IMR-90 (cell line): ENCODE results near the gene MYCBPAP. TPM values are rescaled to one million over a fixed set of nuclear protein-coding genes. Genes with fewer than 3 reads are reported as not detected.

ENCODE experiments used
- ATAC-seq: fragments of 200-7000 bp; cut with Tn5 transposase; 2 replicates; pipeline ENCODE4 v1.9.1; 2020; ENCODE audit warnings: low read depth, mild to moderate bottlenecking, moderate library complexity
- BruUV-seq: library from RNA; stranded (reverse); fragments of 400-500 nt; replicated peaks from 2 replicates; lab custom pipeline; 2021; lab: Mats Ljungman, UMichigan
- CTCF ChIA-PET: fragments of 300-600 bp; formaldehyde crosslinking; extraction: SDS; loops from one replicate; lab custom pipeline; 2021; ENCODE audit warnings: antibody characterized with exemption; lab: Yijun Ruan, JAX
- POLR2A ChIA-PET: fragments of 300-600 bp; sonication (Branson Sonifier 250); formaldehyde crosslinking; loops from one replicate; lab custom pipeline; 2022; ENCODE audit warnings: antibody characterized with exemption; ENCODE audit not compliant: unreplicated experiment; lab: Charles Lee
- DNase-seq: peaks from one replicate; pipeline ENCODE4 v3.0.0; 2013
- H2AFZ ChIP-seq: replicated peaks from 2 replicates; pipeline ENCODE3; 2013; ENCODE audit warnings: low read length, mild to moderate bottlenecking; ENCODE audit not compliant: poor library complexity
- H2AK5ac ChIP-seq: 2 replicates; pipeline ENCODE4 v1.6.1; 2013; ENCODE audit warnings: low read depth, low read length, inconsistent platforms
- H2AK9ac ChIP-seq: replicated peaks from 2 replicates; pipeline ENCODE3; 2013; ENCODE audit warnings: mild to moderate bottlenecking, low read depth, low read length, moderate library complexity; ENCODE audit not compliant: poor library complexity
- H2BK120ac ChIP-seq: 2 replicates; pipeline ENCODE4 v1.6.1; 2013; ENCODE audit warnings: low read depth, low read length, inconsistent platforms
- H2BK15ac ChIP-seq: 3 replicates; pipeline ENCODE4 v1.6.1; 2013; ENCODE audit warnings: low read depth, low read length, inconsistent platforms
- H2BK20ac ChIP-seq: 2 replicates; pipeline ENCODE4 v1.6.1; 2013; ENCODE audit warnings: low read depth, mild to moderate bottlenecking, inconsistent platforms, low read length, moderate library complexity
- H2BK5ac ChIP-seq: 2 replicates; pipeline ENCODE4 v1.6.1; 2013; ENCODE audit warnings: mild to moderate bottlenecking, low read depth, low read length, inconsistent platforms; ENCODE audit not compliant: poor library complexity, severe bottlenecking
- H3K14ac ChIP-seq: replicated peaks from 2 replicates; pipeline ENCODE4 v1.6.1; 2013; ENCODE audit warnings: low read depth, low read length, inconsistent platforms
- H3K18ac ChIP-seq: 2 replicates; pipeline ENCODE4 v1.6.1; 2013; ENCODE audit warnings: low read depth, low read length, control low read depth
- H3K23ac ChIP-seq: 2 replicates; pipeline ENCODE4 v1.6.1; 2013; ENCODE audit warnings: low read depth, low read length, inconsistent platforms
- H3K27ac ChIP-seq: 2 replicates; pipeline ENCODE4 v1.5.1; 2013; ENCODE audit warnings: mild to moderate bottlenecking, control low read depth, low read length; ENCODE audit not compliant: insufficient read depth
- H3K27me3 ChIP-seq: 2 replicates; pipeline ENCODE4 v1.6.1; 2013; ENCODE audit warnings: low read length; ENCODE audit not compliant: control insufficient read depth, insufficient read depth
- H3K36me3 ChIP-seq: 2 replicates; pipeline ENCODE4 v1.6.1; 2013; ENCODE audit warnings: low read length, mixed read lengths; ENCODE audit not compliant: control insufficient read depth, insufficient read depth
- H3K4ac ChIP-seq: 2 replicates; pipeline ENCODE4 v1.6.1; 2013; ENCODE audit warnings: low read depth, low read length, inconsistent platforms
- H3K4me1 ChIP-seq: 2 replicates; pipeline ENCODE4 v1.6.1; 2013; ENCODE audit warnings: low read length, mixed read lengths; ENCODE audit not compliant: control insufficient read depth, insufficient read depth
- H3K4me2 ChIP-seq: 2 replicates; pipeline ENCODE4 v1.6.1; 2013; ENCODE audit warnings: low read depth, mild to moderate bottlenecking, control low read depth, low read length, moderate library complexity
- H3K4me3 ChIP-seq: 2 replicates; pipeline ENCODE4 v1.5.1; 2013; ENCODE audit warnings: low read depth, mild to moderate bottlenecking, control low read depth, low read length, moderate library complexity; ENCODE audit not compliant: insufficient read depth
- H3K56ac ChIP-seq: 2 replicates; pipeline ENCODE4 v1.6.1; 2013; ENCODE audit warnings: low read length, inconsistent platforms; ENCODE audit not compliant: insufficient read depth; ENCODE audit errors: extremely low read depth
- H3K79me1 ChIP-seq, 2 experiments: 2 replicates each; pipeline ENCODE4 v1.6.1; 2013; ENCODE audit warnings: low read length in 2 of 2, inconsistent platforms in 1 of 2, low read depth in 1 of 2
- H3K9ac ChIP-seq: 2 replicates; pipeline ENCODE4 v1.6.1; 2013; ENCODE audit warnings: low read depth, low read length, control low read depth
- H3K9me1 ChIP-seq: 2 replicates; pipeline ENCODE4 v1.6.1; 2013; ENCODE audit warnings: low read length, inconsistent platforms; ENCODE audit not compliant: insufficient read depth
- H3K9me3 ChIP-seq: 2 replicates; pipeline ENCODE4 v1.6.1; 2013; ENCODE audit warnings: low read length; ENCODE audit not compliant: control insufficient read depth, insufficient read depth
- H4K20me1 ChIP-seq: 2 replicates; pipeline ENCODE4 v1.6.1; 2013; ENCODE audit warnings: low read length, inconsistent platforms; ENCODE audit not compliant: insufficient read depth
- H4K5ac ChIP-seq: 2 replicates; pipeline ENCODE4 v1.6.1; 2013; ENCODE audit warnings: mild to moderate bottlenecking, low read depth, low read length, control low read depth
- H4K8ac ChIP-seq, 2 experiments: 2 replicates each; pipeline ENCODE4 v1.6.1; 2013; ENCODE audit warnings: low read depth in 2 of 2, low read length in 2 of 2, control low read depth in 1 of 2, inconsistent platforms in 1 of 2
- H4K91ac ChIP-seq: 2 replicates; pipeline ENCODE4 v1.6.1; 2013; ENCODE audit warnings: low read depth, low read length, inconsistent platforms; ENCODE audit not compliant: insufficient read depth
- CEBPB ChIP-seq: IDR thresholded peaks from 2 replicates; pipeline ENCODE4 v1.6.1; 2012; ENCODE audit warnings: low read depth, low read length, improper control_type of control experiment
- FOS ChIP-seq: fragments of 150-350 bp; IDR thresholded peaks from 2 replicates; pipeline ENCODE4 v1.6.1; 2016; ENCODE audit warnings: low read depth, low read length
- MXI1 ChIP-seq: IDR thresholded peaks from 2 replicates; pipeline ENCODE4 v1.6.1; 2012; ENCODE audit warnings: low read depth, mild to moderate bottlenecking, low read length, moderate library complexity, borderline replicate concordance
- NFE2L2 ChIP-seq: fragments of 150-350 bp; IDR thresholded peaks from 2 replicates; pipeline ENCODE4 v1.6.1; 2016; ENCODE audit warnings: low read depth, mild to moderate bottlenecking, low read length
- WGBS, 2 experiments: methylation state at CpG; one replicate each; pipeline versions ENCODE4 v1.1.5 to v1.1.7; 2013; ENCODE audit warnings: missing lambda C conversion rate in 2 of 2; ENCODE audit not compliant: insufficient read length in 1 of 2; ENCODE audit errors: extremely low coverage in 2 of 2; 5-methylcytosine and 5-hydroxymethylcytosine counted together
- dilution Hi-C: fragments of 300-500 bp; cut with HindIII; formaldehyde crosslinking; loops from one replicate; pipeline ENCODE4 v1.14.3; 2018; ENCODE audit warnings: low sequenced_read_pairs; ENCODE audit not compliant: unreplicated experiment
- in situ Hi-C: fragments of 300-500 bp; cut with MboI; formaldehyde crosslinking; loops from 3 replicates; pipeline ENCODE4 v1.14.3; 2019; ENCODE audit warnings: low sequenced_read_pairs, inconsistent platforms, mixed read lengths
- intact Hi-C: fragments of 100-400 bp; cut with micrococcal nuclease; formaldehyde crosslinking; loops from 2 replicates; pipeline ENCODE4 v1.10.0; 2022
- polyA plus RNA-seq, 3 experiments: library from polyadenylated mRNA; depleted of rRNA; stranded (reverse); fragments of >200 nt; gene quantifications; 2 replicates each; pipeline ENCODE4 v1.2.3, GENCODE V29; 2012; ENCODE audit warnings: low replicate concordance in 1 of 3
- total RNA-seq: library from RNA; depleted of rRNA; stranded (reverse); fragments of >200 nt; gene quantifications from 2 replicates; pipeline ENCODE4 v1.2.3, GENCODE V29; 2012

MYCBPAP gene
- total and polyA plus RNA-seq, 2 of the 4 experiments (the other 2 are of a cell fraction): 0.17 to 0.18 TPM

- Histone ChIP-seq H2AK9ac (no peak overlapping the region), H4K20me1 (no peaks in the 10 kb centered on the region), H2AK5ac (no peak overlapping the region), H3K4ac (no peak overlapping the region), H3K23ac (no peak overlapping the region), H3K56ac (no peak overlapping the region), H3K9ac (no peak overlapping the region), H3K14ac (no peak overlapping the region), H3K79me1 (peaks cover 0 to 1% of the 10 kb centered on the region in 2 experiments; a peak in 1 of 4 replicates), H3K18ac (no peak overlapping the region), H4K8ac (no peak overlapping the region), H2BK20ac (no peak overlapping the region), H3K4me2 (no peak overlapping the region), H3K9me1 (peaks cover 7% of the 10 kb centered on the region; the same call in 1 of the 2 replicates), H3K4me1 (no peaks in the 10 kb centered on the region; the same call in 1 of the 2 replicates), H3K27ac (no peak overlapping the region), H4K91ac (no peak overlapping the region), H3K9me3 (no peaks in the 10 kb centered on the region), H4K5ac (no peak overlapping the region), H2BK5ac (no peak overlapping the region), H3K4me3 (no peak overlapping the region), H2BK15ac (no peak overlapping the region), H3K36me3 (peaks cover 14% of the 10 kb centered on the region; the same call in 1 of the 2 replicates), H3K27me3 (peaks cover 8% of the 10 kb centered on the region; the same call in 1 of the 2 replicates), H2AFZ (no peak overlapping the region), H2BK120ac (no peak overlapping the region)
- ATAC-seq: no peak
- WGBS, 2 experiments: 90% methylated on average over 3 of the region's 11 CpGs; no CpG with 5 or more reads in 1 of the 2 experiments
- TF ChIP-seq FOS: no peak
- no peak for TF ChIP-seq CEBPB
- TF ChIP-seq NFE2L2: no peak
- TF ChIP-seq MXI1: no peak
- DNase-seq: no peak
- BruUV-seq: no TSS peak
- POLR2A ChIA-PET: no interaction called here
- in situ Hi-C loops (no loop called here), intact Hi-C loops (no loop called here), dilution Hi-C loops (no loop called here)
- CTCF ChIA-PET: no interaction called here
These were observed 34.3 kb upstream of the MYCBPAP start for GRCh38 chr17:50473901-50474300.
